ENCODE data around the gene MET.
A peak's percentile ranks its signal among the peaks of the same experiment; 100 is the strongest.
"Not testable (repeated sequence)": the region's sequence is repeated elsewhere in the genome, so short reads cannot be mapped to it uniquely, and the experiment has no call there.

Gene MET

GRCh38 chr7:116713918-116714317 lies 41.9 kb downstream of the MET start:
- no peak overlapping the region for H3K9ac ChIP-seq (ENCODE audit: low read depth, low read length)
- no peaks in the 10 kb centered on the region for H3K9me3 ChIP-seq (ENCODE audit: control insufficient read depth, insufficient read depth, low read length)
- no peaks in the 10 kb centered on the region for H3K4me1 ChIP-seq (ENCODE audit: insufficient read depth, low read length)
- H3K36me3 ChIP-seq (ENCODE audit: insufficient read depth, low read length), result no peaks in the 10 kb centered on the region

- no peaks in the 10 kb centered on the region for H3K9me3 ChIP-seq (ENCODE audit: control insufficient read depth, insufficient read depth, low read length)
- H3K9ac ChIP-seq (ENCODE audit: low read depth, low read length), result no peak overlapping the region
- no peaks in the 10 kb centered on the region for H3K36me3 ChIP-seq (ENCODE audit: insufficient read depth, low read length)
- H3K4me1 ChIP-seq (ENCODE audit: insufficient read depth, low read length), result no peaks in the 10 kb centered on the region
These were observed 43.1 kb downstream of the MET start for GRCh38 chr7:116715077-116715476.

GRCh38 chr7:116717137-116717536 lies 45.1 kb downstream of the MET start:
- no peaks in the 10 kb centered on the region for H3K9me3 ChIP-seq (ENCODE audit: control insufficient read depth, insufficient read depth, low read length)
- H3K36me3 ChIP-seq (ENCODE audit: insufficient read depth, low read length), result no peaks in the 10 kb centered on the region
- H3K9ac ChIP-seq (ENCODE audit: low read depth, low read length), result no peak overlapping the region
- no peaks in the 10 kb centered on the region for H3K4me1 ChIP-seq (ENCODE audit: insufficient read depth, low read length)

- peak overlapping the region; percentile 72; the same call in 1 of the 2 replicates for H3K9ac ChIP-seq (ENCODE audit: low read depth, low read length)
- H3K9me3 ChIP-seq (ENCODE audit: control insufficient read depth, insufficient read depth, low read length); H3K4me1 ChIP-seq (ENCODE audit: insufficient read depth, low read length): not testable (repeated sequence)
These were observed 52.0 kb downstream of the MET start for GRCh38 chr7:116723959-116724529.

GRCh38 chr7:116724560-116725231 lies 52.7 kb downstream of the MET start:
- Histone ChIP-seq H3K9ac (ENCODE audit: low read depth, low read length) (peak overlapping the region; percentile 72; the same call in 1 of the 2 replicates), H3K9me3 (ENCODE audit: control insufficient read depth, insufficient read depth, low read length) (no peaks in the 10 kb centered on the region), H3K4me1 (ENCODE audit: insufficient read depth, low read length) (peaks cover 5% of the 10 kb centered on the region; the same call in 1 of the 2 replicates), H3K36me3 (ENCODE audit: insufficient read depth, low read length) (no peaks in the 10 kb centered on the region)

More at GRCh38 chr7:116723959-116724529, 52.0 kb downstream of the MET start:
- not testable (repeated sequence) for H3K36me3 ChIP-seq (ENCODE audit: insufficient read depth, low read length)

GRCh38 chr7:116726149-116726548 lies 54.2 kb downstream of the MET start:
- no peaks in the 10 kb centered on the region for H3K36me3 ChIP-seq (ENCODE audit: insufficient read depth, low read length)
- no peaks in the 10 kb centered on the region for H3K9me3 ChIP-seq (ENCODE audit: control insufficient read depth, insufficient read depth, low read length)
- no peak overlapping the region for H3K9ac ChIP-seq (ENCODE audit: low read depth, low read length)
- H3K4me1 ChIP-seq (ENCODE audit: insufficient read depth, low read length), result peaks cover 5% of the 10 kb centered on the region; the same call in 1 of the 2 replicates

GRCh38 chr7:116726713-116727431 lies 54.9 kb downstream of the MET start:
- Histone ChIP-seq H3K9ac (ENCODE audit: low read depth, low read length) (no peak overlapping the region), H3K9me3 (ENCODE audit: control insufficient read depth, insufficient read depth, low read length) (no peaks in the 10 kb centered on the region), H3K36me3 (ENCODE audit: insufficient read depth, low read length) (no peaks in the 10 kb centered on the region), H3K4me1 (ENCODE audit: insufficient read depth, low read length) (peaks cover 5% of the 10 kb centered on the region; the same call in 1 of the 2 replicates)

- Histone ChIP-seq H3K9ac (ENCODE audit: low read depth, low read length) (no peak overlapping the region), H3K36me3 (ENCODE audit: insufficient read depth, low read length) (no peaks in the 10 kb centered on the region), H3K9me3 (ENCODE audit: control insufficient read depth, insufficient read depth, low read length) (no peaks in the 10 kb centered on the region), H3K4me1 (ENCODE audit: insufficient read depth, low read length) (peaks cover 5% of the 10 kb centered on the region; the same call in 1 of the 2 replicates)
These were observed 55.5 kb downstream of the MET start for GRCh38 chr7:116727432-116728009.

- H3K9me3 ChIP-seq (ENCODE audit: control insufficient read depth, insufficient read depth, low read length), result no peaks in the 10 kb centered on the region
- no peaks in the 10 kb centered on the region for H3K36me3 ChIP-seq (ENCODE audit: insufficient read depth, low read length)
These were observed 56.4 kb downstream of the MET start for GRCh38 chr7:116728413-116728812.

GRCh38 chr7:116730097-116731022 lies 58.4 kb downstream of the MET start:
- H3K9ac ChIP-seq (ENCODE audit: low read depth, low read length), result no peak overlapping the region
- H3K9me3 ChIP-seq (ENCODE audit: control insufficient read depth, insufficient read depth, low read length), result no peaks in the 10 kb centered on the region
- no peaks in the 10 kb centered on the region for H3K36me3 ChIP-seq (ENCODE audit: insufficient read depth, low read length)
- H3K4me1 ChIP-seq (ENCODE audit: insufficient read depth, low read length), result peaks cover 8% of the 10 kb centered on the region

More at GRCh38 chr7:116728413-116728812, 56.4 kb downstream of the MET start:
- Histone ChIP-seq H3K9ac (ENCODE audit: low read depth, low read length) (no peak overlapping the region), H3K4me1 (ENCODE audit: insufficient read depth, low read length) (peaks cover 10% of the 10 kb centered on the region)

GRCh38 chr7:116731023-116731395 lies 59.0 kb downstream of the MET start:
- Histone ChIP-seq H3K4me1 (ENCODE audit: insufficient read depth, low read length) (peaks cover 8% of the 10 kb centered on the region), H3K9ac (ENCODE audit: low read depth, low read length) (no peak overlapping the region)

GRCh38 chr7:116731445-116732335 lies 59.7 kb downstream of the MET start:
- H3K9ac ChIP-seq (ENCODE audit: low read depth, low read length), result no peak overlapping the region
- peaks cover 8% of the 10 kb centered on the region for H3K4me1 ChIP-seq (ENCODE audit: insufficient read depth, low read length)
- no peaks in the 10 kb centered on the region for H3K36me3 ChIP-seq (ENCODE audit: insufficient read depth, low read length)
- no peaks in the 10 kb centered on the region for H3K9me3 ChIP-seq (ENCODE audit: control insufficient read depth, insufficient read depth, low read length)

More at GRCh38 chr7:116731023-116731395, 59.0 kb downstream of the MET start:
- H3K9me3 ChIP-seq (ENCODE audit: control insufficient read depth, insufficient read depth, low read length), result no peaks in the 10 kb centered on the region
- H3K36me3 ChIP-seq (ENCODE audit: insufficient read depth, low read length), result no peaks in the 10 kb centered on the region
